ENCODE results near the gene PP2D1.
A peak's percentile ranks its signal among the peaks of the same experiment; 100 is the strongest.

PP2D1 gene

GRCh38 chr3:19945969-19946831 is 65.9 kb downstream of the PP2D1 start:
- peaks cover 11% of the 10 kb centered on the region for H3K36me3 ChIP-seq (ENCODE audit: control insufficient read depth, insufficient read depth, low read length)
- H3K4me3 ChIP-seq (ENCODE audit: low read depth, low read length) = peak overlapping the region; percentile 86
- H3K4me1 ChIP-seq (ENCODE audit: control insufficient read depth, insufficient read depth, low read length) = peaks cover 17% of the 10 kb centered on the region
- peak overlapping the region; percentile 88 for H3K27ac ChIP-seq (ENCODE audit: low read depth, low read length)
- H3K27me3 ChIP-seq (ENCODE audit: control insufficient read depth, insufficient read depth, low read length) = no peaks in the 10 kb centered on the region
- peaks cover 8% of the 10 kb centered on the region; the same call in 1 of the 2 replicates for H3K9me3 ChIP-seq (ENCODE audit: control insufficient read depth, insufficient read depth, low read depth, low read length)
- H3K9ac ChIP-seq (ENCODE audit: low read length) = peak overlapping the region; percentile 93

- Histone ChIP-seq H3K9me3 (ENCODE audit: control insufficient read depth, insufficient read depth, low read depth, low read length) (peaks cover 8% of the 10 kb centered on the region; the same call in 1 of the 2 replicates), H3K27me3 (ENCODE audit: control insufficient read depth, insufficient read depth, low read length) (no peaks in the 10 kb centered on the region), H3K4me1 (ENCODE audit: control insufficient read depth, insufficient read depth, low read length) (peaks cover 17% of the 10 kb centered on the region), H3K4me3 (ENCODE audit: low read depth, low read length) (no peak overlapping the region), H3K27ac (ENCODE audit: low read depth, low read length) (no peak overlapping the region), H3K9ac (ENCODE audit: low read length) (no peak overlapping the region), H3K36me3 (ENCODE audit: control insufficient read depth, insufficient read depth, low read length) (peaks cover 4% of the 10 kb centered on the region; the same call in 1 of the 2 replicates)
Measured at GRCh38 chr3:19945534-19945933, 66.5 kb downstream of the PP2D1 start.

GRCh38 chr3:19940643-19941042 is 71.4 kb downstream of the PP2D1 start:
- H3K27ac ChIP-seq (ENCODE audit: low read depth, low read length) = no peak overlapping the region
- H3K4me1 ChIP-seq (ENCODE audit: control insufficient read depth, insufficient read depth, low read length) = no peaks in the 10 kb centered on the region
- H3K9me3 ChIP-seq (ENCODE audit: control insufficient read depth, insufficient read depth, low read depth, low read length) = peaks cover 8% of the 10 kb centered on the region; the same call in 1 of the 2 replicates
- no peak overlapping the region for H3K9ac ChIP-seq (ENCODE audit: low read length)
- H3K4me3 ChIP-seq (ENCODE audit: low read depth, low read length) = no peak overlapping the region
- no peaks in the 10 kb centered on the region for H3K27me3 ChIP-seq (ENCODE audit: control insufficient read depth, insufficient read depth, low read length)
- H3K36me3 ChIP-seq (ENCODE audit: control insufficient read depth, insufficient read depth, low read length) = no peaks in the 10 kb centered on the region

- H3K9ac ChIP-seq (ENCODE audit: low read length) = no peak overlapping the region
- H3K9me3 ChIP-seq (ENCODE audit: control insufficient read depth, insufficient read depth, low read depth, low read length) = peaks cover 8% of the 10 kb centered on the region; the same call in 1 of the 2 replicates
- no peaks in the 10 kb centered on the region for H3K36me3 ChIP-seq (ENCODE audit: control insufficient read depth, insufficient read depth, low read length)
- no peak overlapping the region for H3K27ac ChIP-seq (ENCODE audit: low read depth, low read length)
- H3K4me3 ChIP-seq (ENCODE audit: low read depth, low read length) = no peak overlapping the region
- no peaks in the 10 kb centered on the region for H3K27me3 ChIP-seq (ENCODE audit: control insufficient read depth, insufficient read depth, low read length)
- no peaks in the 10 kb centered on the region for H3K4me1 ChIP-seq (ENCODE audit: control insufficient read depth, insufficient read depth, low read length)
Measured at GRCh38 chr3:19938295-19938627, 73.8 kb downstream of the PP2D1 start.

GRCh38 chr3:19937459-19938294 is 74.4 kb downstream of the PP2D1 start:
- Histone ChIP-seq H3K27me3 (ENCODE audit: control insufficient read depth, insufficient read depth, low read length) (no peaks in the 10 kb centered on the region), H3K9ac (ENCODE audit: low read length) (no peak overlapping the region), H3K36me3 (ENCODE audit: control insufficient read depth, insufficient read depth, low read length) (no peaks in the 10 kb centered on the region), H3K4me3 (ENCODE audit: low read depth, low read length) (no peak overlapping the region), H3K9me3 (ENCODE audit: control insufficient read depth, insufficient read depth, low read depth, low read length) (0 out of 2 replicates have a peak, but pooled peaks cover 4% of the 10 kb centered on the region), H3K4me1 (ENCODE audit: control insufficient read depth, insufficient read depth, low read length) (no peaks in the 10 kb centered on the region), H3K27ac (ENCODE audit: low read depth, low read length) (no peak overlapping the region)

All from HUES6 (cell line).